Stimulated activated CD8-positive, alpha-beta memory T cell treated with anti-CD3 and anti-CD28 coated beads, Interleukin-15, amount 100 ng/mL, for 48 hours (primary cell): ENCODE data around the gene IL10RB.
"Not testable (repeated sequence)": the region's sequence is repeated elsewhere in the genome, so short reads cannot be mapped to it uniquely, and the experiment has no call there.

Experiments used
- DNase-seq, 2 donors: peaks; one replicate each; pipeline ENCODE4 v3.0.0-alpha.2; 2020; ENCODE audit warnings: low read depth in 2 of 2

IL10RB gene

DNA sequence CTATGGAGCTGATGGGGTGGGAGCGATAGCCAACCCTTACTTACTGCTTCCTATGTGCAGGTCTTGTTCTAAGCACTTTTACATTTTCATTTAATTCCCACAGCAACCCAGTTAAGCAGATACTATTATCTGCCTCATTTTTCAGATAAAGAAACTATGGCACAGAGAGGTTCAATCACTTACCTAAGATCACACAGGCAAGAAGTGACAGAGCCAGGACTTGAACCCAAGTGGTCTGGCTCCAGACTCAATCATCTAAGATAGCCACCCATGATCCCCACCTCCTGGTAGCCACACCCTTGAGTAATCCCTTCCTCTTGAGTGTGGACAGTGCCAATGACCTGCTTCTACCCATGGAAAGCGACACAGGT is 35.5 kb downstream of the IL10RB start:
- no peak for DNase-seq

DNA sequence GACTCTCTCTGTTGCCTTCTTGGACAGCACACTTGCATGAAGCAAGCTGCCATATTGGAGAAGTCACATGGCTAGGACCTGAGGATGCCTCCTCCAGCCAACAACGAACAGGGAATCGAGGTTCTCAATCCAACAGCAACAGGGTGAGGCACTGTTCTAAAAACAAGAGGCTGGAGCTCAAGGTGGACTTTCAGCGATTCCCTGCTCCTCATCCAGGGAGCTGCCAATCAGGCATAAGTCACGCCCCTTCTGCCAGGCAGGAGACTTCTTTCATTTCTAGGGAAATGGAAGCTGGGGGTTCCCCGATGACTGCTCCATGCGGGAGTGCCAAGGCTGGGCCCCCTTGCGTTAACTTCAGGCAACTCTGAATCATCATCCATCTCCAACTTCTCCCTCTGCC is 35.9 kb downstream of the IL10RB start:
- DNase-seq, result no peak

DNA sequence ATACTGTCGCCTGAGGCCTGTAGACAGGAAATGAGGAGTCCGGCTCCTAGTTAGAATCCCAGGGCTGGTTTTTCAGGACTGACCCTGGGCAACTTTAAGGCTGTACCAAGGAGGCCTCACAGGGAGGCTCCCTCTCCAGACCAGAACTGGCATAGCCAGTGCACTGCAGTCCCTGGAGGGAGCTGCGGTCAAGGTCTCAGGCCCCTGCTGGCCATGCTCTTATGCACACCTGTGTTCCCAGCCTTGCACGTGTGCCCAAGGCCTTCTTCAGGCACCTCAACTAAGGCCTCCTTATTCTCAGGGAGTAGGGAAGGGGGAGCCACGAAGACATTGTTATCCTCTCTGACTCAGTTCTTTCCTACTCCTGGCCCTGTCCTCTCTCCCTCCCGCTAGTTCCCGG is 36.6 kb downstream of the IL10RB start:
- no peak for DNase-seq

DNA sequence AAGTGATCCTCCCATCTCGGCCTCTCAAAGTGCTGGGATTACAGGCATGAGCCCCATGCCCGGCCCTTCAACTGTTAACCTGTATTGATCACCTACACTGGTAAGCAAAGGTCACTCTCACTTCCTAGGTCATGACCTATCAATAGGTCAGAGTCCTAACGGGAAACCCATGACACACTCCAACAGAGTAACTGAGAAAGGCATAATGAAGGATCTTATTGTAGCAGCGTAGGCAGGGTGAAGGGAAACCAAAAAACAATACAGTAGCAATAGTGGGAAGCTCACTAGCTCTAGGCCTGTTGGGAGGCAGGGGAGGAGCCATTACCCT is 39.1 kb downstream of the IL10RB start:
- DNase-seq, result no peak

DNA sequence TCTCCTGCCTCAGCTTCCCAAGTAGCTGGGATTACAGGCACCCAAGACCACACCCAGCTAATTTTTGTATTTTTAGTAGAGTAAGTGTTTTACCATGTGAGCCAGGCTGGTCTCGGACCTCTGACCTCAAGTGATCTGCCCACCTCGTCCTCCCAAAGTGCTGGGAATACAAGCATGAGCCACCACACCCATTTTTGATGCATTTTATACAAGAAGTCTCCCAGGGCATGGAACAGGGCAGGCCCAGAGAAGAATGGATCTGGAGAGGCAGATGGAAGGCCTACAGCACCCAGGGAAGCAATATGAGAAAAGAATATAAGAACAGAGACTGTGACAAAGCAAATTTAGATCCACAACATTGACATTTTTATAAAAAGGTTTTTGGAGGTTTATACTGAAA is 39.8 kb downstream of the IL10RB start:
- no peak for DNase-seq

DNA sequence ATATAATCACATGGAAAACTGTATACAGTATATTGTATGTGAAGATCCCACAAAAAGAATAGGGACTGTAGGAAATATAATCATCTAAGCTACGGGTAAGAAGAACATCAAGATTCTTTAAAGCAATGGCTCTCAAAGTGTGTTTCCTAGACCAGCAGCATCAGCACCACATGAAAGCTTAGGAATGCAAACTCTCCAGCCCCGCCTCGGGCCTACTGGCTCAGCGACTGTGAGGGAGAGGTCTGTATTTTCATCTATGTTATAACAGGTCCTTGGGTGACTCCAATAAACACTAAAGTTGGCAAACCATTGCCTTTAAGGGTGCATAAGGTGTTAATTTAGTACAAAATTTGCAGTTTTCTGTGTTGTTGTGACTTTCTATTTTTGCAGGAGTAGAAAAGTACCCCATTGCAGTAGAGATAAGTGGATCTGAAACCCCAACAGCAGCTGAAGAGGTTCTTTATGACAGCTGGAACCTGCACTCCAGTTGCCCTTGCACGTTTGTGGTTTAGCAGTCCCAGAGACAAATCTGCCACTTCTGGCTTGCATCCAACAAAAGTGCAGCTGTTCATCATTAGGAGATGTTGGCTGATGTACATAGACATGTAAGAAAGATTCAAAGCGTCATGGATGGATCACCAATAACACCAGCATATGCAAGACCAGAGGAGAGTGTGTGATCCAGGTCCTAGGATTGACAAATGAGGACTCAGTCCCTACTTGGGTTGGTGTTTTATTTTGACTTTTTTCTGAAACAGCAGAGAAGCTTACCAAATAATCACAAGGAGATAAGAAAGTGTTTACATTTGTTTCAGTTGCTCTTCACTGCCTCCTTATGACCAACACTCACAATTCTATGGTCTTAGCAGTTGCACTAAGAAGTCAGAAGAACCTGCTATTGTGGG is 42.7 kb downstream of the IL10RB start:
- no peak for DNase-seq

DNA sequence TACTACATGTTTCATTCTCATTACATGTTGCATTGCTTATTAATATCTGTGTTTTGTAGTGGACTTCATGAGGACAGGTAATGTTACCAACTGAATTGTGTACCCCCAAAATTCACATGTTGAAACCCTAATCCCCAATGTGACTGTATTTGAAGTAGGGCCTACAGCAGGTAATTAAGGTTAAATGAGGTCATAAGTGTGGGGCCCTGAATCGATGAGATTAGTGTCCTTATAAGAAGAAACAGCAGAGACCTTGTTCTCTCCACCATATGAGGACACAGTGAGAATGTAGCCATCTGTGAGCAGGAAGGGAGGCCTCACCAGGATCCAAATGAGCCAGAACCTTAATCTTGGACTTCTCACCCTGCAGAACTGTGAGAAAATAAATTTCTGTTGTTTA is 43.6 kb downstream of the IL10RB start:
- no peak for DNase-seq

DNA sequence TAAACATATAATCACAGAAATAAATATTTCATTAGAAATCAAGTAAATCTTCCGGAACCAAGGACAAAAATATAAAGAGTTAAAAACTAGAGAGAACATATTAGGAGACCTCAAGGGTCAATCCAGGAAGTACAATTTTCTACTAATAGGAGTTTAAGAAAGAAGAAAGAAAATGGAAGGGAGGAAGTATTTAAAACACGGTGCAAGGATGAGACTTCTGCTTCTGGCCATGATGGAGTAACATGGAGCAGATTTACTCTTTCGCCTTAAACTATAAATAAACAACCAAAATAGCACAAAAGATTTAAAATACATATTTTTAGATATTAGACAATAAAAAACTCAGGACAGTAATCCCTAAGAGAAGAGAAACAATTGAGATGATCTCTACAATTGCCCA is 46.0 kb downstream of the IL10RB start:
- DNase-seq, result no peak

DNA sequence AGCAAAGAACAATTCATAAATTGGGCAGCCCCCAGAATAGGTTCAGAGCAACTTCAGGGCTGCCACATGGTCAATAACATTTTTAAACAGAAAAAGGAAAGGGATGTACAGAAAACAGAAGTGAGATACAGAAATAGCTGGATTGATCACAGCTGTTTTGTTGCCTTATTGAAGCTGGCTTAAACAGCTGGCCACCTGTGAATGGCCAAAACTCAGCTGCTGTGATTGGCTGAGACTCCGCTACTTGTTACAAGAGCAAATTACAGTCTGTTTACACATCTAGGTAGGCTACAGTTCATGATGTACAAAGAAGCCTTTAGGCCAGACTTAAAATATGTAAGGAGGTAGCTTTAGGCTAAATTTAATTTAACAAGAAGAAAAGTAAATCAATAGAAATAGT is 47.0 kb downstream of the IL10RB start:
- DNase-seq, result no peak

DNA sequence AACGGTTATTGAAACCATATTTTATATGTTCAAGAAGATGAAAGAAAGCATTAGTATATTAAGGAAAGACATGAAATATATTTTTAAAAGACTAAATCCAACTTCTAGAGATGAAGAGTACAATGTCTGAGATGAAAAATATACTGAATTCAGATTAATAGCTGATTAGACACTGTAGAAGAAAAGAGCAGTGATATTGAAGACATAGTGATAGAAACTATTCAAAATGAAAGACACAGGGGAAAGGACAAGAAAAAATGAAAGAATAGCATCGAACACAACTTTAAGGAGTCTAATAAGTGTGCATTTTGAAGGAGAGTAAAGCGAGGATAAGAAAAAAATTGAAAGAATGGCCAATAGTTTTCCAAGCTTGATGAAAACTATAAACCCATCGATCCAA is 47.4 kb downstream of the IL10RB start:
- no peak for DNase-seq

DNA sequence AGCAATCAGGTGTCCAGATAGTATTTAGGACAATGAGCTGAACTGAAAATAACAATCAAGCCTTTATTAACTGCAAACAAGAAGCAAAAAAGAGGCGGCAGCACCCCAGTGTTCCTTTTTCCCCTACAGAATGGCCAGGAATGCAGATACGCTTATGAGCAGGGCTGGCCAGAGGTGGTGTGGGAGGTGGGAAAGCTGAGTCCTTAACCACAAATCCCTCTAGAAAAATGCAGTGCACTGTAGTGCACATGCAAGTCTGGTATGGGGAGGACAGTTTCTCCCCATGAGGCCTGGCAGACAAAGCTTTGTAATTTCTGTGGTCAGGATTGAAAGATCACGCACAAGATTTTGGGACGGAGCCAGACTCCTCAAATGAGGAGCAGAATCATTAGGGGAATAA is 47.9 kb downstream of the IL10RB start:
- no peak for DNase-seq

DNA sequence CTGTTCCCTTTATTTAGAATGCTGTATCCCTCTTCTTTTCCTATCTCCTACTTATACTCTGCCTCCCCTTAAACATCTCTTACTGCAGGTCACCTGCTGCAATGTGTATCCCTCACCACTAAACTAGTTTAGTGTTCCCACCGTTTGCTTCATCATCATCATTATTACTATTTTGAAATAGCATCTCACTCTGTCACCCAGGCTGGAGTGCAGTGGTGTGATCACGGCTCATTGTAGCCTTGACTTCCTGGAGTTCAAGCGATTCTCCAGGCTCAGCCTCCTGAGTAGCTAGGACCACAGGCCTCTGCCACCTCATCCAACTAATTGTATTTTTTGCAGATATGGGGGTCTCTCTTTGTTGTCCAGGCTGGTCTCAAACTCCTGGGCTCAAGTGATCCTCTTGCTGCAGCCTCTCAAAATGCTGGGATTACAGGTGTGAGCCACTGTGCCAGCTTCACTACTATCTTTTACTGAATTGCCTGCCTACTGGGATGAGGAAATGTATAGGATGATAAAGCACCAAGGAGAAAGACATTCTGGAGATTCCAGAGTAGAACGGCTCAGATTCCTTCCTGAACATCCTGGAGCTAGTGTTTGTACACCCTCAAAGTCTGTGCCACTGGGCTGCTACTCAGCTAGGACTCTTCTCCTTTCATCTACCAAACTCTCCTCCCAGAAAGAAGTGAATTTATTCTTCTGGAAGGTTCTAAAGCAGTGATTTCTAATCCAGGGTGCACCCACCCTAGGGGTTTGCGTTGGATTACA is 50.0 kb downstream of the IL10RB start:
- no peak for DNase-seq

DNA sequence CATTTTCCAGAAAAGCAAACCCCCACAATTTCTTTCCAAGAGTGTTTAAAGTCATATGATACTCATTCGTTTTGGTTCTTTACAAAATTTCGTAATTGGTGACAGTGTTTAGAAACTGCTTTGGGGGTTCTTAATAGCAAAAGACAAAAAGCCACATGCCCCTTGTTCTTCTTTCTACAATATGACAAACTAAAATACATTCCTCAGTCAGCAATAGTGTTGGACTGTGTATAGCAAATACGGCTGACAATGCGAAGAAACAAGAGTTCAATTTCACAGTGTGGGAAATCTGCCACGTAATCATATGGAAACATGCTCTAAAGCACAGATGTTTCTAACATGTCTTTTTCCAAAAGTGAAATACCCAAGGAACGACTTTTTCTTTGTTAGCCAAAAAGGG is 51.0 kb downstream of the IL10RB start:
- no peak for DNase-seq

DNA sequence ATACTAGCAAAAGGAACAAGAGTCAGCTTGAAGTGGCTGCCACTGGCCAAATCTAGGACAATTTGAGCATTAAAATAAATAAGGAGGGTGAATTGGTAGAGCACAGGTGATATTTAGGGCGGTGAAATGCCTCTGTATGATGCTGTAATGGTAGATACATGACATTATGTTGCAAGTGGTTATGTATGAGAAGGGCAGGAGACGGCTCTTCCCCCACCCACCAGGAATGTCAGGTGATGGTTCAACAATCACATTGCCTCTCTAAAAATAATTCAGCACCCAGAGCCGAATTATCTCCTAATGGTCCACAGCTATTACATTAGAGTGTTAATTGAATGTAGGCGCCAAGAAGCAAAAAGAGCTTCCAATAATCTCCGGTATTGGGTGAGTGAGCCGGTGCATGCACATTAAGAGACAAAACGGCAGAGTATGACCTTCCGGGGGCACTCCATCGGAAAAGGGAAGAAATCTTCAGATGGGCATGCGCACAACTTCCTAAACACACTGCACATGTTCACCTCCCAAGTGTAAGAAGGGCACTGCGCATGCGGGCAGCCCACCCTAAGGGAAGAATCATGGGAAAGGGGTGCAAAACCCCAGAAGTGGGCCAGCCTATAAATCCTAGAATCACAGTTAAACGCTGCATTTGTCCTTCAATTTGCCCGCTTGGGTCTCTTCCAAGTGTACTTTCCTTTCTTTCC is 51.8 kb downstream of the IL10RB start:
- DNase-seq, result no peak

DNA sequence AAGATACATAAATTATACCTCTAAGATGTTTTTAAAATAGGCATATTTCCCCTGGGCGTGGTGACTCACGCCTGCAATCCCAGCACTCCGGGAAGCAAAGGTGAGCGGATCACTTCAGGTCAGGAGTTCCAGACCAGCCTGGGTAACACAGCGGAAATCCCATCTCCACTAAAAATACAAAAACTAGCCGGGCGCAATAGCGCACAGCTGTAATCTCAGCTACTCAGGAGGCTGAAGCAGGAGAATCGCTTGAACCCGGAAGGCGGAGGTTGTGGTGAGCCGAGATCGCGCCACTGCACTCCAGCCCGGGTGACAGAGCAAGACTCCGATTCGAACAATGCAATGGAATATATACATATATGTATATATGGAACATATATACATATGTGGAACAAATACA is 54.8 kb downstream of the IL10RB start:
- DNase-seq, result not testable (repeated sequence)

DNA sequence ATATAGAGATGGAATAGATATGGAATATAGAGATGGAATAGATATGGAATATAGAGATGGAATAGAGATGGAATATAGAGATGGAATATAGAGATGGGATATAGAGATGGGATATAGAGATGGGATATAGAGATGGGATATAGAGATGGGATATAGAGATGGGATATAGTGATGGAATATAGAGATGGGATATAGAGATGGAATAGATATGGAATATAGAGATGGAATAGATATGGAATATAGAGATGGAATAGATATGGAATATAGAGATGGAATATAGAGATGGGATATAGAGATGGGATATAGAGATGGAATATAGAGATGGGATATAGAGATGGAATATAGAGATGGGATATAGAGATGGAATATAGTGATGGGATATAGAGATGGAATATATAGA is 57.4 kb downstream of the IL10RB start:
- not testable (repeated sequence) for DNase-seq

DNA sequence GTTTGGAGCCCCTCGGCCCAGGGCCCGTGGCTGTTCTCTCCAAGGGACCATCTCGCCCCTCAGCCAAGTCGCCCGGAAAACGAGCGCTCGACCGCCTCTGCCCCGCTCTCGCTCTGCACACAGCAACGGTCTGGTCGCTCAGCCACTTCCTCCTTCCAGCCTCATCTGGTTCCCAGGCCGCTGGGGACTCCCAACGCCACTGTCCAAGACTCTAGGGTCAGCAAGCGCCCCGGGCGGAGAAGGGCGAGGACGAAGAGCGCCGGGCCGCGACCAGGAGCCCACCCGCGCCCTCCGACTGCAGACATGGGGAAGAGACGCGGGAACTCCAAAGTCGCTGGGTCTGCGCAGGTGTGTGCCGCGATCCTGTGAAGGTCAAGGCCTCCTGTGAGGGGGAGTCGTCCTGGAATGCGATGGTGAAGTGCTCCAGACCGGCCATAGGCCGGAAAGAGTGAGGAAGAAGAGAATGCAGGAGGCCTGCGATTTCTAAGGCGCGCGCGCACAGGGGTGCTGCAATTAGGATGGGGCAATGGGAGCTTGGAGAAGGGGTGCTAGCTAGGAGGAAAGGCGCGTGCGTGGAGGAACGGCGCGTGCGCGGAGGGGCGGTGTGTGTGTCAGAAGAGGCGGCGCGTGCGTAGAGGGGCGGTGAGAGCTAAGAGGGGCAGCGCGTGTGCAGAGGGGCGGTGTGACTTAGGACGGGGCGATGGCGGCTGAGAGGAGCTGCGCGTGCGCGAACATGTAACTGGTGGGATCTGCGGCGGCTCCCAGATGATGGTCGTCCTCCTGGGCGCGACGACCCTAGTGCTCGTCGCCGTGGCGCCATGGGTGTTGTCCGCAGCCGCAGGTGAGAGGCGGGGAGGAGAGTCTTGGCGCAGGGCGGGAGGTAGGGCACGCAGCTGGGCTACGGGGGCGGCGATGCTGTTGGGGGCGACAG is 58.4 kb downstream of the IL10RB start, which contains the start of gene IFNAR1:
IFNAR1 (plus strand) TSS at position 680 of the 931 bp plus-strand sequence; CDS start at position 766, 86 bp downstream.
- peak; percentile 98 to 99 for DNase-seq

DNA sequence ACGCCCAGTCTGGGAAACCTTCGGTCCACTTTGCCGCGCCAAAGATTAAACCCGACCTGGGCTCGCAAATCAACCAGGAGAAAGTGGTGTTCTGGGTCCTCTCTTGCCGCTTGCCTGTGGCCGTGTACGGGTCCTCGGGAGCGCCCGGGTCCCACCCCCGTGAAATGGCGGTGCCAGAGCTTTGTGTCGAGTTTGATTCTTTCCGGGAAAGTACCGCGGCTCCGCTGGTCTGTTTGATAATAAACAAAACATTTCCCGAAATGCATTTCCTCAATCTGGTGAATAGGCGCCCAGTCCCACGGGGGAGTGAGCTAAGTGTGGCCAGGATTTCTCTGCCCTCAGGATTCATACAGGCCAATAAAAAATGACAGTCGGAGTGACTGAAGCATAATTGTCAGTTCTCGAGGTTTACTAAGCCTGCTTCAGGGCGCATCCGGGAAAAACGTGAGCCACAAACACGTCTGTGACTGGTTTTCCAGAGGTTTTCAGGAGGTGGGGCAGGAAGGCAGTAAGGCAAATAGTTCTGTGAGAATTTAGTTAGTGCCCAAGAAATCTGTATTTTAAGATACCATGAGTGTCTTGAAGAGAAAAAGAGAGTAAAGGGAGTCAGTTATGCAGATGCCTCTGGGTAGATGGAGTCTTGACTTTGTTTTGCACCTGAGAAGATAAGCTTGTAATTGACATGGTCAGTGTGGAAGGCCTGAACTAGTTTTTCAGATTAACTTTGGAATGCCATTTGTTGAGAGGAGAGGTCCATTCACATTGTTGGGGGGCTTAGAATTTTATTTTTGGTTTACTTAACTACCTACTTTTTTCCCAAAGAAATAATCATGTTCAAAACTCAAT is 59.3 kb downstream of the IL10RB start:
- DNase-seq, result peak; percentile 48 to 50

DNA sequence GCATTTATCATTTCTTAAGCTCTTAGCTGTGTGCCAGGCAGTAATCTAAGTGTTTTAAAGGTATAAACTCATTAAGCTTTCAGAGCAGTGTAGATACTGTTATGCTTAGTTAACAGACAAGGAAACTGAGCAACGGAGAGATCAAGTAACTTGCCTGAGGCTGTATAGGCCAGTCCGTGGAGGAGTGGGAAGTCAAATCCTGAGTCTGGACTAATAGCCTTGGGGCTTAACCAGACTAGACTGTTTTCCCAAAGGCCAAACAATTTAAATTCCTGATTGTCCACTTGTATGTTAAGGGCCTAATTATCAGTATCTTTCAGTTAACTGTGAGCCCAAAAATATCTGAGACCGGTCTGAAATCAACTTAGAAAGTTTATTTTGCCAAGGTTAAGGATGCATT is 61.2 kb downstream of the IL10RB start:
- no peak for DNase-seq

DNA sequence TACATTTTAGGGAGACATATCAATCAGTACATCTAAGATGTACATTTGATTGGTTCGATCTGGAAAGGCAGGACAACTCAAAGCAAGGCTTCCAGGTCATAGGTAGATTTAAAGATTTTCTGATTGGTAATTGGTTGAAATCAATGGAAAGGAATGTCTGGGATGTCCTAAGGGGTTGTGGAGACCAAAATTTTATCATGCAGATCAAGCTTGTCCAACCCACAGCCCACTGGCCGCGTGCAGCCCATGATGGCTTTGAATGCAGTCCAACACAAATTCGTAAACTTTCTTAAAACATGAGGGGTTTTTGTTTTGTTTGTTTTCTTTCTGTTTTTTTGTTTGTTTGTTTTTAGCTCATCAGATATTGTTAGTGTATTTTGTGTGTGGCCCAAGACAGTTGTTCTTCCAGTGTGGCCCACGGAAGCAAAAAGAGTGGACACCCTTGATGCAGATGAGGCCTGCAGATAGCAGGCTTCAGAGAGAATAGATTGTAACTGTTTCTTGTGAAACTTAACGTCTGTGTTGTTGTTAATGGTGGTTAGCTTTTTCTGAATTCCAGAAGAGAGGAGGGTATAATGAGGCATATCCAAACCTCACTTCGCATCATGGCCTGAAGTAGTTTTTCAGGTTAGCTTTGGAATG is 61.7 kb downstream of the IL10RB start:
- no peak for DNase-seq
